Measurements from ENCODE around the gene MACROH2A1. TPM values are rescaled to one million over a fixed set of nuclear protein-coding genes. Genes with fewer than 3 reads are reported as not detected.

Gene MACROH2A1
- total RNA-seq, 2 experiments from 2014 or later = 159 to 190 TPM

GRCh38 chr5:135383803-135384495 is 15.1 kb downstream of the MACROH2A1 start:
- POLR2A ChIA-PET = no interaction called here
- peaks cover 36% of the 10 kb centered on the region for H3K4me1 Mint-ChIP-seq
- no peak overlapping the region for H3K27ac Mint-ChIP-seq
- CTCF ChIA-PET = interaction anchor here (1.5 to 1.7 kb wide), 2 partner anchors 11 to 12 kb away, joined by 3 to 5 read pairs; no protein-coding TSS in a partner anchor
- peaks cover 76% of the 10 kb centered on the region for H3K36me3 Mint-ChIP-seq (ENCODE audit: low read depth)
- H3K9me3 Mint-ChIP-seq (ENCODE audit: low read depth) = no peaks in the 10 kb centered on the region
- DNase-seq (no peak), ATAC-seq (no peak)
- no peaks in the 10 kb centered on the region for H3K27me3 Mint-ChIP-seq
- intact Hi-C loops (cut with DNase I, micrococcal nuclease) = no loop called here
- no peak overlapping the region for H3K4me3 Mint-ChIP-seq

GRCh38 chr5:135382981-135383380 is 16.1 kb downstream of the MACROH2A1 start:
- ChIA-PET CTCF (no interaction called here), POLR2A (no interaction called here)
- Mint-ChIP-seq H3K27me3 (no peaks in the 10 kb centered on the region), H3K4me3 (no peak overlapping the region), H3K4me1 (peaks cover 36% of the 10 kb centered on the region), H3K27ac (no peak overlapping the region), H3K36me3 (ENCODE audit: low read depth) (peaks cover 78% of the 10 kb centered on the region), H3K9me3 (ENCODE audit: low read depth) (no peaks in the 10 kb centered on the region)
- DNase-seq (no peak), ATAC-seq (no peak)
- intact Hi-C loops (cut with DNase I, micrococcal nuclease) = no loop called here

- Mint-ChIP-seq H3K36me3 (ENCODE audit: low read depth) (peaks cover 74% of the 10 kb centered on the region), H3K4me3 (no peak overlapping the region), H3K9me3 (ENCODE audit: low read depth) (no peaks in the 10 kb centered on the region), H3K4me1 (peaks cover 36% of the 10 kb centered on the region), H3K27ac (no peak overlapping the region), H3K27me3 (no peaks in the 10 kb centered on the region)
- intact Hi-C loops (cut with DNase I, micrococcal nuclease) = no loop called here
- ChIA-PET POLR2A (no interaction called here), CTCF (no interaction called here)
- ATAC-seq (no peak), DNase-seq (no peak)
Observed at GRCh38 chr5:135382106-135382790, 16.8 kb downstream of the MACROH2A1 start.

- no peak overlapping the region for H3K27ac Mint-ChIP-seq
Observed at GRCh38 chr5:135379046-135379654, 19.9 kb downstream of the MACROH2A1 start.

GRCh38 chr5:135377751-135378680 is 21.0 kb downstream of the MACROH2A1 start:
- POLR2A ChIA-PET = interaction anchor here (0.9 kb wide), 1 partner anchor 48 kb away, joined by 4 read pairs; no protein-coding TSS in a partner anchor
- CTCF ChIA-PET = interaction anchor here (0.7 to 1.5 kb wide), 4 partner anchors 10 to 1989 kb away, joined by 3 to 5 read pairs (median 4); no protein-coding TSS in a partner anchor
- Mint-ChIP-seq H3K27me3 (no peaks in the 10 kb centered on the region), H3K27ac (no peak overlapping the region), H3K4me3 (no peak overlapping the region), H3K9me3 (ENCODE audit: low read depth) (no peaks in the 10 kb centered on the region), H3K4me1 (peaks cover 67% of the 10 kb centered on the region), H3K36me3 (ENCODE audit: low read depth) (peaks cover 69% of the 10 kb centered on the region)
- ATAC-seq = peak; percentile 52
- no peak for DNase-seq
- intact Hi-C loops (cut with DNase I, micrococcal nuclease) = loop anchor here (1.0 to 2.0 kb wide), 2 partner anchors 21 to 49 kb away; partner anchors contain the start of gene MACROH2A1 (in 2 of the 2)

More at GRCh38 chr5:135379046-135379654, 19.9 kb downstream of the MACROH2A1 start:
- ATAC-seq = no peak
- Mint-ChIP-seq H3K4me3 (no peak overlapping the region), H3K36me3 (ENCODE audit: low read depth) (peaks cover 75% of the 10 kb centered on the region), H3K27me3 (no peaks in the 10 kb centered on the region), H3K9me3 (ENCODE audit: low read depth) (no peaks in the 10 kb centered on the region), H3K4me1 (peaks cover 57% of the 10 kb centered on the region)
- POLR2A ChIA-PET = no interaction called here
- no peak for DNase-seq
- intact Hi-C loops (cut with DNase I, micrococcal nuclease) = no loop called here
- CTCF ChIA-PET = interaction anchor here (0.7 to 1.2 kb wide), 3 partner anchors 9 to 1990 kb away, joined by 3 to 5 read pairs (median 4); no protein-coding TSS in a partner anchor

GRCh38 chr5:135376961-135377624 is 21.9 kb downstream of the MACROH2A1 start:
- peak; percentile 76 for DNase-seq
- ChIA-PET POLR2A (no interaction called here), CTCF (interaction anchor here (0.8 to 1.5 kb wide), 4 partner anchors 9 to 49 kb away, joined by 3 to 5 read pairs (median 4); no protein-coding TSS in a partner anchor)
- peak; percentile 93 for ATAC-seq
- no peak overlapping the region for H3K4me3 Mint-ChIP-seq
- intact Hi-C loops (cut with DNase I, micrococcal nuclease) = loop anchor here (1.0 to 2.0 kb wide), 2 partner anchors 22 to 50 kb away; partner anchors contain the start of gene MACROH2A1 (in 2 of the 2)
- H3K9me3 Mint-ChIP-seq (ENCODE audit: low read depth) = no peaks in the 10 kb centered on the region
- H3K36me3 Mint-ChIP-seq (ENCODE audit: low read depth) = peaks cover 66% of the 10 kb centered on the region
- peak overlapping the region; percentile 22 for H3K27ac Mint-ChIP-seq
- peaks cover 73% of the 10 kb centered on the region for H3K4me1 Mint-ChIP-seq
- no peaks in the 10 kb centered on the region for H3K27me3 Mint-ChIP-seq

GRCh38 chr5:135375040-135375793 is 23.8 kb downstream of the MACROH2A1 start:
- CTCF ChIA-PET = interaction anchor here (1.1 to 1.3 kb wide), 2 partner anchors 187 to 191 kb away, joined by 4 to 5 read pairs; no protein-coding TSS in a partner anchor
- no peak overlapping the region for H3K27ac Mint-ChIP-seq
- H3K36me3 Mint-ChIP-seq (ENCODE audit: low read depth) = peaks cover 66% of the 10 kb centered on the region
- POLR2A ChIA-PET = no interaction called here
- peaks cover 76% of the 10 kb centered on the region for H3K4me1 Mint-ChIP-seq
- intact Hi-C loops (cut with DNase I, micrococcal nuclease) = no loop called here
- no peak overlapping the region for H3K4me3 Mint-ChIP-seq
- no peaks in the 10 kb centered on the region for H3K9me3 Mint-ChIP-seq (ENCODE audit: low read depth)
- DNase-seq (no peak), ATAC-seq (no peak)
- H3K27me3 Mint-ChIP-seq = no peaks in the 10 kb centered on the region

- ChIA-PET CTCF (no interaction called here), POLR2A (interaction anchor here (0.9 kb wide), 1 partner anchor 24 kb away, joined by 3 read pairs; no protein-coding TSS in a partner anchor)
- peaks cover 63% of the 10 kb centered on the region for H3K36me3 Mint-ChIP-seq (ENCODE audit: low read depth)
- no peak overlapping the region for H3K4me3 Mint-ChIP-seq
- intact Hi-C loops (cut with DNase I, micrococcal nuclease) = no loop called here
- ATAC-seq (no peak), DNase-seq (no peak)
- H3K4me1 Mint-ChIP-seq = peaks cover 65% of the 10 kb centered on the region
- no peak overlapping the region for H3K27ac Mint-ChIP-seq
- H3K9me3 Mint-ChIP-seq (ENCODE audit: low read depth) = no peaks in the 10 kb centered on the region
- H3K27me3 Mint-ChIP-seq = no peaks in the 10 kb centered on the region
Observed at GRCh38 chr5:135373736-135374515, 25.1 kb downstream of the MACROH2A1 start.

GRCh38 chr5:135372654-135373381 is 26.2 kb downstream of the MACROH2A1 start:
- ATAC-seq (no peak), DNase-seq (no peak)
- no peaks in the 10 kb centered on the region for H3K27me3 Mint-ChIP-seq
- no peak overlapping the region for H3K4me3 Mint-ChIP-seq
- POLR2A ChIA-PET = no interaction called here
- H3K27ac Mint-ChIP-seq = peak overlapping the region; percentile 42
- H3K4me1 Mint-ChIP-seq = peaks cover 54% of the 10 kb centered on the region
- intact Hi-C loops (cut with DNase I, micrococcal nuclease) = no loop called here
- H3K9me3 Mint-ChIP-seq (ENCODE audit: low read depth) = no peaks in the 10 kb centered on the region
- CTCF ChIA-PET = no interaction called here
- peaks cover 60% of the 10 kb centered on the region for H3K36me3 Mint-ChIP-seq (ENCODE audit: low read depth)
